ENCODE results near the gene CFTR.

DNA sequence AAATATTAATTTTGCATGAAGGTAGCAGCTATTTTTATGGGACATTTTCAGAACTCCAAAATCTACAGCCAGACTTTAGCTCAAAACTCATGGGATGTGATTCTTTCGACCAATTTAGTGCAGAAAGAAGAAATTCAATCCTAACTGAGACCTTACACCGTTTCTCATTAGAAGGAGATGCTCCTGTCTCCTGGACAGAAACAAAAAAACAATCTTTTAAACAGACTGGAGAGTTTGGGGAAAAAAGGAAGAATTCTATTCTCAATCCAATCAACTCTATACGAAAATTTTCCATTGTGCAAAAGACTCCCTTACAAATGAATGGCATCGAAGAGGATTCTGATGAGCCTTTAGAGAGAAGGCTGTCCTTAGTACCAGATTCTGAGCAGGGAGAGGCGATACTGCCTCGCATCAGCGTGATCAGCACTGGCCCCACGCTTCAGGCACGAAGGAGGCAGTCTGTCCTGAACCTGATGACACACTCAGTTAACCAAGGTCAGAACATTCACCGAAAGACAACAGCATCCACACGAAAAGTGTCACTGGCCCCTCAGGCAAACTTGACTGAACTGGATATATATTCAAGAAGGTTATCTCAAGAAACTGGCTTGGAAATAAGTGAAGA, 112.3 kb downstream of the CFTR start:
- TF ChIP-seq, protein P1, sequence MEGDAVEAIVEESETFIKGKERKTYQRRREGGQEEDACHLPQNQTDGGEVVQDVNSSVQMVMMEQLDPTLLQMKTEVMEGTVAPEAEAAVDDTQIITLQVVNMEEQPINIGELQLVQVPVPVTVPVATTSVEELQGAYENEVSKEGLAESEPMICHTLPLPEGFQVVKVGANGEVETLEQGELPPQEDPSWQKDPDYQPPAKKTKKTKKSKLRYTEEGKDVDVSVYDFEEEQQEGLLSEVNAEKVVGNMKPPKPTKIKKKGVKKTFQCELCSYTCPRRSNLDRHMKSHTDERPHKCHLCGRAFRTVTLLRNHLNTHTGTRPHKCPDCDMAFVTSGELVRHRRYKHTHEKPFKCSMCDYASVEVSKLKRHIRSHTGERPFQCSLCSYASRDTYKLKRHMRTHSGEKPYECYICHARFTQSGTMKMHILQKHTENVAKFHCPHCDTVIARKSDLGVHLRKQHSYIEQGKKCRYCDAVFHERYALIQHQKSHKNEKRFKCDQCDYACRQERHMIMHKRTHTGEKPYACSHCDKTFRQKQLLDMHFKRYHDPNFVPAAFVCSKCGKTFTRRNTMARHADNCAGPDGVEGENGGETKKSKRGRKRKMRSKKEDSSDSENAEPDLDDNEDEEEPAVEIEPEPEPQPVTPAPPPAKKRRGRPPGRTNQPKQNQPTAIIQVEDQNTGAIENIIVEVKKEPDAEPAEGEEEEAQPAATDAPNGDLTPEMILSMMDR (conservative IDR thresholded peaks at IDR 0.05 in 1 of 2, IDR thresholded peaks at IDR 0.05 in 1 of 2; ENCODE audit: low read depth in 1 of 2, low read length in 2 of 2), result no peak
- TF ChIP-seq EZH2 (IDR thresholded peaks at IDR 0.05; ENCODE audit: low read length, missing control alignments), result no peak

Data from fibroblast of lung (primary cell).